A549 treated with ZK216348 at 1 μM for 4 hours (cell line): Measurements from ENCODE around the gene PRADC1. TPM values are rescaled to one million over a fixed set of nuclear protein-coding genes. Genes with fewer than 3 reads are reported as not detected.

ENCODE experiments used
- total RNA-seq: library from RNA; stranded (reverse); fragments of 200-300 nt; extraction: Qiagen RNA extraction; gene quantifications from 5 replicates; pipeline ENCODE4 v1.2.3, GENCODE V29; 2022; ENCODE audit warnings: low read depth

The PRADC1 gene
- 17.8 to 26.8 TPM (median 25.1 TPM) in 5 replicates for total RNA-seq

GRCh38 chr2:73233154-73233931 is at the start of gene PRADC1:
Gene PRADC1 (minus strand): TSS chr2:73233239. CDS start chr2:73233160, 79 bp downstream.

GRCh38 chr2:73233932-73234832 is 1.1 kb upstream of the PRADC1 start, which contains the start of gene CCT7:
Gene CCT7 (plus strand): TSS chr2:73234308. CDS start chr2:73234379, 71 bp downstream.

GRCh38 chr2:73214120-73215035 is 18.7 kb downstream of the PRADC1 start, which contains the start of gene SMYD5:
Gene SMYD5 (plus strand): TSS chr2:73214245. CDS start chr2:73214267, 22 bp downstream.

GRCh38 chr2:73202156-73203054 is 30.6 kb downstream of the PRADC1 start, which contains the start of gene NOTO:
Gene NOTO (plus strand): TSS chr2:73202574. CDS start chr2:73202667, 93 bp downstream.

Other genes with a start within 250 kb of the PRADC1 start
- 12.9 to 17.7 TPM (median 14.9 TPM) in 5 replicates for gene SFXN5, start 161.5 kb downstream of the PRADC1 start, total RNA-seq
- gene RAB11FIP5, start 120.3 kb downstream of the PRADC1 start, total RNA-seq, result 26.8 to 37.4 TPM (median 35.3 TPM) in 5 replicates
- gene NOTO, start 30.7 kb downstream of the PRADC1 start, total RNA-seq, result not detected in 5 replicates
- 46.2 to 59.1 TPM (median 56.7 TPM) in 5 replicates for gene SMYD5, start 19.0 kb downstream of the PRADC1 start, total RNA-seq
- gene CCT7, start 1.1 kb upstream of the PRADC1 start, total RNA-seq, result 554 to 823 TPM (median 598 TPM) in 5 replicates
- gene FBXO41, start 51.2 kb upstream of the PRADC1 start, total RNA-seq, result 3.9 to 6.6 TPM (median 6.2 TPM) in 5 replicates
- gene EGR4, start 60.3 kb upstream of the PRADC1 start, total RNA-seq, result 0.09 to 0.43 TPM (median 0.20 TPM) in 5 replicates
- gene ALMS1, start 152.6 kb upstream of the PRADC1 start, total RNA-seq, result 8.5 to 10.6 TPM (median 9.9 TPM) in 5 replicates